ENCODE results near the gene HOXD12. TPM values are rescaled to one million over a fixed set of nuclear protein-coding genes. Genes with fewer than 3 reads are reported as not detected.
A peak's percentile ranks its signal among the peaks of the same experiment; 100 is the strongest.

HOXD12 gene
- total RNA-seq, 1 experiment from 2014 or later: 0.58 TPM

GRCh38 chr2:176097820-176098365 is 1.7 kb upstream of the HOXD12 start:
- TF ChIP-seq EZH2 (IDR thresholded peaks at IDR 0.05; ENCODE audit: borderline replicate concordance, low read depth, low read length, poor library complexity, severe bottlenecking): no peak
- TF ChIP-seq, protein P1, sequence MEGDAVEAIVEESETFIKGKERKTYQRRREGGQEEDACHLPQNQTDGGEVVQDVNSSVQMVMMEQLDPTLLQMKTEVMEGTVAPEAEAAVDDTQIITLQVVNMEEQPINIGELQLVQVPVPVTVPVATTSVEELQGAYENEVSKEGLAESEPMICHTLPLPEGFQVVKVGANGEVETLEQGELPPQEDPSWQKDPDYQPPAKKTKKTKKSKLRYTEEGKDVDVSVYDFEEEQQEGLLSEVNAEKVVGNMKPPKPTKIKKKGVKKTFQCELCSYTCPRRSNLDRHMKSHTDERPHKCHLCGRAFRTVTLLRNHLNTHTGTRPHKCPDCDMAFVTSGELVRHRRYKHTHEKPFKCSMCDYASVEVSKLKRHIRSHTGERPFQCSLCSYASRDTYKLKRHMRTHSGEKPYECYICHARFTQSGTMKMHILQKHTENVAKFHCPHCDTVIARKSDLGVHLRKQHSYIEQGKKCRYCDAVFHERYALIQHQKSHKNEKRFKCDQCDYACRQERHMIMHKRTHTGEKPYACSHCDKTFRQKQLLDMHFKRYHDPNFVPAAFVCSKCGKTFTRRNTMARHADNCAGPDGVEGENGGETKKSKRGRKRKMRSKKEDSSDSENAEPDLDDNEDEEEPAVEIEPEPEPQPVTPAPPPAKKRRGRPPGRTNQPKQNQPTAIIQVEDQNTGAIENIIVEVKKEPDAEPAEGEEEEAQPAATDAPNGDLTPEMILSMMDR (conservative IDR thresholded peaks at IDR 0.05; ENCODE audit: low read depth, low read length): no peak
- intact Hi-C loops (cut with micrococcal nuclease; ENCODE audit: unreplicated experiment): loop anchor here (1.0 to 10.0 kb wide), 4 partner anchors 847 to 1396 kb away; partner anchors contain the start of gene CHN1
- peaks cover 7% of the 10 kb centered on the region for H3K36me3 ChIP-seq (ENCODE audit: insufficient read depth, low read length, poor library complexity, severe bottlenecking)
- peak overlapping the region; percentile 87 for H3K27ac ChIP-seq (ENCODE audit: low read depth, low read length, poor library complexity, severe bottlenecking)
- H3K27me3 ChIP-seq (replicated peaks; ENCODE audit: insufficient read depth, low read depth, low read length, poor library complexity): no peaks in the 10 kb centered on the region
- POLR2A ChIA-PET (ENCODE audit: low non-redundant PET): interaction anchor here (0.8 kb wide), 1 partner anchor 9 kb away, joined by 5 read pairs; no protein-coding TSS in a partner anchor
- H3K9me3 ChIP-seq (ENCODE audit: low read depth, low read length, poor library complexity, severe bottlenecking): no peaks in the 10 kb centered on the region
- H3K4me1 ChIP-seq (ENCODE audit: insufficient read depth, low read length, poor library complexity, severe bottlenecking): peaks cover 48% of the 10 kb centered on the region
- DNase-seq (ENCODE audit: low spot score): no peak
- peak overlapping the region; percentile 68 for H3K4me3 ChIP-seq (ENCODE audit: low read depth, low read length, poor library complexity, severe bottlenecking)
- CTCF ChIA-PET: interaction anchor here (0.9 to 2.4 kb wide), 7 partner anchors 9 to 846 kb away, joined by 3 to 18 read pairs (median 4); no protein-coding TSS in a partner anchor
- no TSS peak for BruUV-seq (replicated peaks)

GRCh38 chr2:176098366-176099158 is 1.0 kb upstream of the HOXD12 start:
- H3K27ac ChIP-seq (ENCODE audit: low read depth, low read length, poor library complexity, severe bottlenecking): no peak overlapping the region
- H3K36me3 ChIP-seq (ENCODE audit: insufficient read depth, low read length, poor library complexity, severe bottlenecking): peaks cover 7% of the 10 kb centered on the region
- CTCF ChIA-PET: interaction anchor here (0.9 to 2.4 kb wide), 4 partner anchors 409 to 847 kb away, joined by 3 to 18 read pairs (median 6); no protein-coding TSS in a partner anchor
- POLR2A ChIA-PET (ENCODE audit: low non-redundant PET): interaction anchor here (0.8 kb wide), 1 partner anchor 8 kb away, joined by 5 read pairs; no protein-coding TSS in a partner anchor
- no peak for DNase-seq (ENCODE audit: low spot score)
- no peaks in the 10 kb centered on the region for H3K9me3 ChIP-seq (ENCODE audit: low read depth, low read length, poor library complexity, severe bottlenecking)
- H3K4me3 ChIP-seq (ENCODE audit: low read depth, low read length, poor library complexity, severe bottlenecking): no peak overlapping the region
- intact Hi-C loops (cut with micrococcal nuclease; ENCODE audit: unreplicated experiment): loop anchor here (5.0 to 10.0 kb wide), 3 partner anchors 1066 to 1396 kb away; partner anchors contain the start of gene CHN1
- no TSS peak for BruUV-seq (replicated peaks)
- peaks cover 55% of the 10 kb centered on the region for H3K4me1 ChIP-seq (ENCODE audit: insufficient read depth, low read length, poor library complexity, severe bottlenecking)
- no peaks in the 10 kb centered on the region for H3K27me3 ChIP-seq (replicated peaks; ENCODE audit: insufficient read depth, low read depth, low read length, poor library complexity)
- TF ChIP-seq EZH2 (IDR thresholded peaks at IDR 0.05; ENCODE audit: borderline replicate concordance, low read depth, low read length, poor library complexity, severe bottlenecking): no peak

GRCh38 chr2:176099159-176099727 is 352 bp upstream of the HOXD12 start:
- ChIA-PET CTCF (no interaction called here), POLR2A (ENCODE audit: low non-redundant PET) (no interaction called here)
- Histone ChIP-seq H3K4me1 (ENCODE audit: insufficient read depth, low read length, poor library complexity, severe bottlenecking) (peaks cover 55% of the 10 kb centered on the region), H3K9me3 (ENCODE audit: low read depth, low read length, poor library complexity, severe bottlenecking) (no peaks in the 10 kb centered on the region), H3K4me3 (ENCODE audit: low read depth, low read length, poor library complexity, severe bottlenecking) (no peak overlapping the region), H3K36me3 (ENCODE audit: insufficient read depth, low read length, poor library complexity, severe bottlenecking) (peaks cover 7% of the 10 kb centered on the region), H3K27ac (ENCODE audit: low read depth, low read length, poor library complexity, severe bottlenecking) (no peak overlapping the region), H3K27me3 (replicated peaks; ENCODE audit: insufficient read depth, low read depth, low read length, poor library complexity) (no peaks in the 10 kb centered on the region)
- no peak for DNase-seq (ENCODE audit: low spot score)
- BruUV-seq (replicated peaks): no TSS peak
- no peak for TF ChIP-seq EZH2 (IDR thresholded peaks at IDR 0.05; ENCODE audit: borderline replicate concordance, low read depth, low read length, poor library complexity, severe bottlenecking)
- TF ChIP-seq, protein P1 (conservative IDR thresholded peaks at IDR 0.05; ENCODE audit: low read depth, low read length): no peak
- intact Hi-C loops (cut with micrococcal nuclease; ENCODE audit: unreplicated experiment): loop anchor here (5.0 to 10.0 kb wide), 3 partner anchors 1067 to 1397 kb away; partner anchors contain the start of gene CHN1
